Measurements from ENCODE around the gene TXNDC8.
"Not testable (repeated sequence)": the region's sequence is repeated elsewhere in the genome, so short reads cannot be mapped to it uniquely, and the experiment has no call there.

TXNDC8 gene

GRCh38 chr9:110337727-110338126 lies at the start of gene TXNDC8:
TXNDC8 (minus strand) TSS chr9:110337863.
- no peak within 1 kb of the TSS for H3K4me3 ChIP-seq (ENCODE audit: low read length)
- H3K27ac ChIP-seq (ENCODE audit: low read length), result no peak within 1 kb of the TSS
- H3K36me3 ChIP-seq (ENCODE audit: insufficient read depth, low read depth, low read length), result no peaks in the 10 kb centered on the region
- H3K4me1 ChIP-seq (ENCODE audit: insufficient read depth, low read length), result no peaks in the 10 kb centered on the region
- H3K9ac ChIP-seq (ENCODE audit: low read depth, low read length), result no peak within 1 kb of the TSS
- H3K27me3 ChIP-seq (ENCODE audit: insufficient read depth, low read length), result no peaks in the 10 kb centered on the region
- no peaks in the 10 kb centered on the region for H3K9me3 ChIP-seq (ENCODE audit: insufficient read depth, low read depth, low read length)

DNA sequence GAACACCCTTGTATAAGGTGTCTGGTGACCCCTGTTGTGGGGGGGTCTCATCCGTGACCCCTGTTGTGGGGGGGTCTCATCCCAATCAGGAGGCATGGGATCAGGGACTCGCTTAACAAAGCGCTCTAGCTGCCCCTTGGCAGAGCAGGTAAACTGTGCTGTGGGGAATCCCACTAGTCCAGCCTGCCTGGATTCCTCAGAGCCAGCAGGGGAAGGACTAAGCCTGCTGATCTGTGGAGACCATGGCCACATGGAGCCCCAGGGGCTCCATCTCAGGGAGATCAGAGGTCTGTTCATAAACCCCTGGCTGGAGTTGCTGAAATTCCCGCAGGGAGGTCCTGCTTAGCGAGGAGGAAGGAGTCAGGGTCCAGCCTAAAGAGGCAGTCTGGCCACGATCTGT lies 45.8 kb upstream of the TXNDC8 start:
- Histone ChIP-seq H3K36me3 (ENCODE audit: insufficient read depth, low read depth, low read length) (no peaks in the 10 kb centered on the region), H3K9ac (ENCODE audit: low read depth, low read length) (no peak overlapping the region), H3K4me3 (ENCODE audit: low read length) (no peak overlapping the region), H3K9me3 (ENCODE audit: insufficient read depth, low read depth, low read length) (no peaks in the 10 kb centered on the region), H3K27me3 (ENCODE audit: insufficient read depth, low read length) (no peaks in the 10 kb centered on the region), H3K4me1 (ENCODE audit: insufficient read depth, low read length) (no peaks in the 10 kb centered on the region), H3K27ac (ENCODE audit: low read length) (no peak overlapping the region)

- H3K27me3 ChIP-seq (ENCODE audit: insufficient read depth, low read length), result no peaks in the 10 kb centered on the region
- H3K9ac ChIP-seq (ENCODE audit: low read depth, low read length), result no peak overlapping the region
- no peaks in the 10 kb centered on the region for H3K4me1 ChIP-seq (ENCODE audit: insufficient read depth, low read length)
- no peaks in the 10 kb centered on the region for H3K9me3 ChIP-seq (ENCODE audit: insufficient read depth, low read depth, low read length)
- no peak overlapping the region for H3K4me3 ChIP-seq (ENCODE audit: low read length)
- H3K27ac ChIP-seq (ENCODE audit: low read length), result no peak overlapping the region
- no peaks in the 10 kb centered on the region for H3K36me3 ChIP-seq (ENCODE audit: insufficient read depth, low read depth, low read length)
Observed at GRCh38 chr9:110382731-110383130, 45.1 kb upstream of the TXNDC8 start.

- H3K27ac ChIP-seq (ENCODE audit: low read length), result no peak overlapping the region
- H3K27me3 ChIP-seq (ENCODE audit: insufficient read depth, low read length), result no peaks in the 10 kb centered on the region
Observed at GRCh38 chr9:110371411-110372007, 33.8 kb upstream of the TXNDC8 start.

GRCh38 chr9:110370315-110370714 lies 32.7 kb upstream of the TXNDC8 start:
- no peaks in the 10 kb centered on the region for H3K36me3 ChIP-seq (ENCODE audit: insufficient read depth, low read depth, low read length)
- no peak overlapping the region for H3K4me3 ChIP-seq (ENCODE audit: low read length)
- no peaks in the 10 kb centered on the region for H3K27me3 ChIP-seq (ENCODE audit: insufficient read depth, low read length)
- no peak overlapping the region for H3K27ac ChIP-seq (ENCODE audit: low read length)
- H3K9me3 ChIP-seq (ENCODE audit: insufficient read depth, low read depth, low read length), result no peaks in the 10 kb centered on the region
- no peaks in the 10 kb centered on the region for H3K4me1 ChIP-seq (ENCODE audit: insufficient read depth, low read length)
- H3K9ac ChIP-seq (ENCODE audit: low read depth, low read length), result no peak overlapping the region

More at GRCh38 chr9:110371411-110372007, 33.8 kb upstream of the TXNDC8 start:
- no peaks in the 10 kb centered on the region for H3K36me3 ChIP-seq (ENCODE audit: insufficient read depth, low read depth, low read length)
- no peak overlapping the region for H3K4me3 ChIP-seq (ENCODE audit: low read length)
- no peak overlapping the region for H3K9ac ChIP-seq (ENCODE audit: low read depth, low read length)
- H3K9me3 ChIP-seq (ENCODE audit: insufficient read depth, low read depth, low read length), result no peaks in the 10 kb centered on the region
- no peaks in the 10 kb centered on the region for H3K4me1 ChIP-seq (ENCODE audit: insufficient read depth, low read length)

DNA sequence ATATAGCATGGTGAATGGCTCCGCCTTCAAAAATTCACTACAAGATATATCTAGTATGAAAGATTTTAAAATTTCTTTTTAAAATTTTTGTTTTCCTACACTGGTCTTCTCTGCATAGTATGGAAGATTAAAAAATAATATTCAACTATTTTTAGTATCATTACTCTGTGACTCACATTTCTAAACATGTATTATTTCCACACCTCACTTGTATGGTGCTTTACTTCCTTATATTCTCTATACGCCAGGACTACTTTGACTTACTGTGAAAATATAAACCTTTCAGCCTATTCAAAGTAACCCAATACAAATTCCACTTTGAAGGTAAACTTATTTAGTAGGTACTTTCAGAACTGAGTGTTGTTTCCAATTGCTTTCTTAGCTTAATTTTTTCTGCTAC lies 26.8 kb upstream of the TXNDC8 start:
- H3K4me3 ChIP-seq (ENCODE audit: low read length), result no peak overlapping the region
- no peaks in the 10 kb centered on the region for H3K9me3 ChIP-seq (ENCODE audit: insufficient read depth, low read depth, low read length)
- no peaks in the 10 kb centered on the region for H3K36me3 ChIP-seq (ENCODE audit: insufficient read depth, low read depth, low read length)
- no peaks in the 10 kb centered on the region for H3K27me3 ChIP-seq (ENCODE audit: insufficient read depth, low read length)
- no peak overlapping the region for H3K9ac ChIP-seq (ENCODE audit: low read depth, low read length)
- H3K27ac ChIP-seq (ENCODE audit: low read length), result no peak overlapping the region
- no peaks in the 10 kb centered on the region for H3K4me1 ChIP-seq (ENCODE audit: insufficient read depth, low read length)

DNA sequence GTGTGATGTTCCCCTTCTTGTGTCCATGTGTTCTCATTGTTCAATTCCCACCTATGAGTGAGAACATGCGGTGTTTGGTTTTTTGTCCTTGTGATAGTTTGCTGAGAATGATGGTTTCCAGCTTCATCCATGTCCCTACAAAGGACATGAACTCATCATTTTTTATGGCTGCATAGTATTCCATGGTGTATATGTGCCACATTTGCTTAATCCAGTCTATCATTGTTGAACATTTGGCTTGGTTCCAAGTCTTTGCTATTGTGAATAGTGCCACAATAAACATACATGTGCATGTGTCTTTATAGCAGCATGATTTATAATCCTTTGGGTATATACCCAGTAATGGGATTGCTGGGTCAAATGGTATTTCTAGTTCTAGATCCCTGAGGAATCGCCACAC lies 21.3 kb upstream of the TXNDC8 start:
- H3K9ac ChIP-seq (ENCODE audit: low read depth, low read length); H3K27ac ChIP-seq (ENCODE audit: low read length); H3K36me3 ChIP-seq (ENCODE audit: insufficient read depth, low read depth, low read length); H3K4me1 ChIP-seq (ENCODE audit: insufficient read depth, low read length); H3K9me3 ChIP-seq (ENCODE audit: insufficient read depth, low read depth, low read length); H3K27me3 ChIP-seq (ENCODE audit: insufficient read depth, low read length); H3K4me3 ChIP-seq (ENCODE audit: low read length): not testable (repeated sequence)

DNA sequence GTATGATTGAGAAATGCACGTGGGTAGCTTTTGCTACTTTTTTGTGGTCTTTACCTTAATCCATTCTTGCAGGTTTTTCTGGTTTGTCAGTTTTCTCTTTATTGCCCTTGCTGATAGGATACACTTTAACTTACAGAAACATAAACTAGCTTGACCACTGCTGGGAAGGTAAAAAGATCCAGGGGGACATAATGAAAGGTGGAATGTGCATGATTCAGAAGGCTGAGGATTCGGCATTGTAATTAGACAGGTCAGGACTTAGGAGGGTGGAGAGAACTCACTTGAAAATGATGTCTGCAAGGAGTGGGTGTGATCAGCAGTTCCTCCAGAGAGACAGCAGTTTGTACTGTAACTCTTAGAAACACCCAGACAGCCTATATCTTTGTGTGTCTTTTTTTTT lies 19.8 kb upstream of the TXNDC8 start:
- H3K4me3 ChIP-seq (ENCODE audit: low read length), result no peak overlapping the region
- no peaks in the 10 kb centered on the region for H3K9me3 ChIP-seq (ENCODE audit: insufficient read depth, low read depth, low read length)
- H3K4me1 ChIP-seq (ENCODE audit: insufficient read depth, low read length), result no peaks in the 10 kb centered on the region
- no peak overlapping the region for H3K27ac ChIP-seq (ENCODE audit: low read length)
- H3K9ac ChIP-seq (ENCODE audit: low read depth, low read length), result no peak overlapping the region
- H3K27me3 ChIP-seq (ENCODE audit: insufficient read depth, low read length), result no peaks in the 10 kb centered on the region
- no peaks in the 10 kb centered on the region for H3K36me3 ChIP-seq (ENCODE audit: insufficient read depth, low read depth, low read length)

DNA sequence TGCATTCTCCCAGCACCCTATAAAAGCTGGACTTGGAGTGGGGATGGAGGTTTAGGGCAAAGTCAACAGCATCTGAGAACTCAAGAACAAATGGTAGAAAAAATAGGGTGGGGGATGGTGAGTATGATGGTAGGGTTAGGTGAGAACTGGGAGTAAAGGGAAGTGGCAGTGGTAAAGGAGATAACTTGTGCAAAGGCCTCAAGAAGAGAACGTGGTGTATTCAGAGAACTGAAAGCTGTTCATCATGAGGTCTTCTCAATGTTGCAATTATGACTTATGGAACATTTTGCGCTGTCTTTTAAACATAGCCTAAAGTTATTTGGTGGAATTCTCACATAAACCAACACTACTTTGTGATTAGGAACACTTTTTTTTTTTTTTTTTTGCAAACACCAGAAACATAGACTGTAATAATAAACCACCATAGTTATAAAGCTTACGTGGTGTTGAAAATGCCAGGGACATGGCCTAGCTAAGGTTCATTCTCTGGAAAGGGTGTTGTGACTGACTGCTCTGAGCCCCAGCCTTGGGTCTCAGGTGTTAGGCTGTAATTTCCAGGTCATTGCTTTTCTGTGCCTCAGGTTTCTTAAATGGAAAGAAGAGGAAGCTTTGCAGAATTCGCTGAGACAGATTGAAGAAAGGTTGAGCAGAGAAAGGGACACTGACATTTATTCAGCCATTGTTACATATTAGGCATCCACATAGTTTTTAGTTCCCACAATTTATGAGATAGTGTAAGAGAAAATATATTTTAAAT lies 19.2 kb upstream of the TXNDC8 start:
- no peaks in the 10 kb centered on the region for H3K9me3 ChIP-seq (ENCODE audit: insufficient read depth, low read depth, low read length)
- H3K27ac ChIP-seq (ENCODE audit: low read length), result no peak overlapping the region
- H3K4me3 ChIP-seq (ENCODE audit: low read length), result no peak overlapping the region
- no peaks in the 10 kb centered on the region for H3K36me3 ChIP-seq (ENCODE audit: insufficient read depth, low read depth, low read length)
- H3K9ac ChIP-seq (ENCODE audit: low read depth, low read length), result no peak overlapping the region
- no peaks in the 10 kb centered on the region for H3K27me3 ChIP-seq (ENCODE audit: insufficient read depth, low read length)
- no peaks in the 10 kb centered on the region for H3K4me1 ChIP-seq (ENCODE audit: insufficient read depth, low read length)

DNA sequence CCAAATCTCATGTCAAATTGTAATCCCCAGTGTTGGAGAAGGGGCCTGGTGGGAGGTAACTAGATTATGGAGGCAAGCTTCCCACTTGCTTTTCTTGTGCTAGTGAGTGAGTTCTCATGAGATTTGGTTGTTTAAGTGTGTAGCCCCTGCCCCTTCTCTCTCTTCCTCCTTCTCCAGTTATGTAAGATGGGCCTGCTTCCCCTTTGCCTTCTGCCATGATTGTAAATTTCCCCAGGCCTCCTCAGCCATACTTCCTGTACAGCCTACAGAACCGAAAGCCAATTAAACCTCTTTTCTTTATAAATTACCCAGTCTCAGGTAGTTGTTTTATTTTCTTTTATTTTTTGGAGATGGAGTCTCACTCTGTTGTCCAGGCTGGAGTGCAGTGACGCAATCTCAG lies 18.2 kb upstream of the TXNDC8 start:
- no peak overlapping the region for H3K4me3 ChIP-seq (ENCODE audit: low read length)
- H3K4me1 ChIP-seq (ENCODE audit: insufficient read depth, low read length), result no peaks in the 10 kb centered on the region; the same call in 1 of the 2 replicates
- H3K27me3 ChIP-seq (ENCODE audit: insufficient read depth, low read length), result no peaks in the 10 kb centered on the region
- H3K9ac ChIP-seq (ENCODE audit: low read depth, low read length), result no peak overlapping the region
- H3K9me3 ChIP-seq (ENCODE audit: insufficient read depth, low read depth, low read length), result no peaks in the 10 kb centered on the region
- no peaks in the 10 kb centered on the region for H3K36me3 ChIP-seq (ENCODE audit: insufficient read depth, low read depth, low read length)
- H3K27ac ChIP-seq (ENCODE audit: low read length), result no peak overlapping the region

- Histone ChIP-seq H3K27ac (ENCODE audit: low read length) (no peak overlapping the region), H3K9me3 (ENCODE audit: insufficient read depth, low read depth, low read length) (no peaks in the 10 kb centered on the region), H3K36me3 (ENCODE audit: insufficient read depth, low read depth, low read length) (no peaks in the 10 kb centered on the region), H3K4me1 (ENCODE audit: insufficient read depth, low read length) (no peaks in the 10 kb centered on the region; the same call in 1 of the 2 replicates), H3K27me3 (ENCODE audit: insufficient read depth, low read length) (no peaks in the 10 kb centered on the region), H3K9ac (ENCODE audit: low read depth, low read length) (no peak overlapping the region), H3K4me3 (ENCODE audit: low read length) (no peak overlapping the region)
Observed at GRCh38 chr9:110351009-110351467, 13.4 kb upstream of the TXNDC8 start.

GRCh38 chr9:110346325-110346724 lies 8.7 kb upstream of the TXNDC8 start:
- H3K4me3 ChIP-seq (ENCODE audit: low read length), result no peak overlapping the region
- no peak overlapping the region for H3K9ac ChIP-seq (ENCODE audit: low read depth, low read length)
- no peaks in the 10 kb centered on the region for H3K36me3 ChIP-seq (ENCODE audit: insufficient read depth, low read depth, low read length)
- H3K27ac ChIP-seq (ENCODE audit: low read length), result no peak overlapping the region
- H3K9me3 ChIP-seq (ENCODE audit: insufficient read depth, low read depth, low read length), result no peaks in the 10 kb centered on the region
- no peaks in the 10 kb centered on the region; the same call in 1 of the 2 replicates for H3K4me1 ChIP-seq (ENCODE audit: insufficient read depth, low read length)
- H3K27me3 ChIP-seq (ENCODE audit: insufficient read depth, low read length), result no peaks in the 10 kb centered on the region
